ENCODE measurements around the gene ZNF669.

ZNF669 gene

DNA sequence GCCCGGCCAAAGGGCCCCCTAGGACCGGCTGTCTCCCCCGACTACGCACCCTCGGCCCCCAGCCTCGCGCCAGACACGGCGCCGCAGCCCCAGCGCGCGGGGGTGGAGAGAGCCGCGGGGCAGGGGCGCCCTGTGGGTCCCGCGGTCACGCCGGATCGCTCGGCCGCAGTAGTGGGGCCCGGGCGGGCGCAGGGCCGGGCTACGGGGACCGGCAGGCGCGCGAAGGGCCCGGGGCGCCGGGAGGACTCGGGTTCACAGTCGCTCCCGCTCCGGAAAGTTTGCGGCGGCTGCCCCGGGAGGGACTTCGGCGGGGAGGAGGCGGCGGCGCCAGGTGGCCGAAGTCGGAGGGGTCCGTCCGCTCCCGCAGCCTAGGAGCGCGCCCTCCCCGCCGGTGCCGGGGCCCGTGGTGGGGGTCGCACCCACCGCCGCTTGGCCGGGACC, 7.1 kb upstream of the ZNF669 start:
- Histone ChIP-seq H3K27me3 (ENCODE audit: insufficient read depth, low read length) (no peaks in the 10 kb centered on the region), H3K36me3 (ENCODE audit: insufficient read depth, low read length) (no peaks in the 10 kb centered on the region), H3K4me3 (ENCODE audit: low read depth, low read length) (peak overlapping the region; percentile 92), H3K79me2 (ENCODE audit: control insufficient read depth, insufficient read depth, low read length, unreplicated experiment) (peaks cover 2% of the 10 kb centered on the region), H3K27ac (ENCODE audit: low read depth, low read length) (no peak overlapping the region), H3K4me1 (ENCODE audit: control insufficient read depth, insufficient read depth, low read length, unreplicated experiment) (no peaks in the 10 kb centered on the region), H2AFZ (ENCODE audit: low read length, unreplicated experiment) (peak overlapping the region; percentile 97)

DNA sequence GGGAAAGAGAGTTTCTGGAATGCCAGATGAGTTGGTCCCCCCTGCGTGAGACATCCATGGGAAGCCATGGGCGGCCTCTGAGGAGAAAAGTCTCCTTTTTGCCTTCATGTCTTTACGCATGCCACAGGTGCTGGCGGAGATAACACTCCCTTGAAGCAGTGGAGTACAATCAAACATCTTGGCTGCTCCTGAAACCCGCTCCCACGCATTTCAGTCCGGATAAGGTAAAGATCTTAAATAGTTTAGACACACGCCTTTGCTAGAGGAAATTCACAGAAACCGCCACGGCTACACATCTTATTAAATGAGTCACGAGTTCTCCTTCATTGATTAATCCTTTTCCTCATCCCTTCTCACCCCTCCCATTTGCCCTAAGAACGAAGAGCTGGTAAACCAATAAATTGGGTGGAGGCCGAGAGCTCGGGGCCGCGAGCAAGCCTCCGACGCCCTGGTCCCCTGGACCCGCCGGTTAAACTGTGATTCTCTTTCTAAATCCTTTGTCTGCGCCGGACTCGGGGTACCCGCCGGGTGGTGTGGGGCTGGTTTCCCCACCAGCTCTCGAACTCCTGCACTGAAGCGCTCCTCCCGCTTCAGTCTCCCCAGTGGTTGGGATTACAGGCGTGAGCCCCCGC, 6.6 kb upstream of the ZNF669 start:
- Histone ChIP-seq H3K4me3 (ENCODE audit: low read depth, low read length) (peak overlapping the region; percentile 92), H3K27ac (ENCODE audit: low read depth, low read length) (no peak overlapping the region), H3K36me3 (ENCODE audit: insufficient read depth, low read length) (no peaks in the 10 kb centered on the region), H2AFZ (ENCODE audit: low read length, unreplicated experiment) (peak overlapping the region; percentile 97), H3K4me1 (ENCODE audit: control insufficient read depth, insufficient read depth, low read length, unreplicated experiment) (no peaks in the 10 kb centered on the region), H3K27me3 (ENCODE audit: insufficient read depth, low read length) (no peaks in the 10 kb centered on the region), H3K79me2 (ENCODE audit: control insufficient read depth, insufficient read depth, low read length, unreplicated experiment) (peaks cover 2% of the 10 kb centered on the region)

GRCh38 chr1:247107694-247108093, 3.5 kb upstream of the ZNF669 start:
- H3K36me3 ChIP-seq (ENCODE audit: insufficient read depth, low read length) = no peaks in the 10 kb centered on the region
- H3K4me1 ChIP-seq (ENCODE audit: control insufficient read depth, insufficient read depth, low read length, unreplicated experiment) = peaks cover 7% of the 10 kb centered on the region
- H3K27ac ChIP-seq (ENCODE audit: low read depth, low read length) = no peak overlapping the region
- H3K27me3 ChIP-seq (ENCODE audit: insufficient read depth, low read length) = no peaks in the 10 kb centered on the region
- peaks cover 12% of the 10 kb centered on the region for H3K79me2 ChIP-seq (ENCODE audit: control insufficient read depth, insufficient read depth, low read length, unreplicated experiment)
- no peak overlapping the region for H3K4me3 ChIP-seq (ENCODE audit: low read depth, low read length)
- no peak overlapping the region for H2AFZ ChIP-seq (ENCODE audit: low read length, unreplicated experiment)

- Histone ChIP-seq H3K36me3 (ENCODE audit: insufficient read depth, low read length) (peaks cover 14% of the 10 kb centered on the region), H3K27ac (ENCODE audit: low read depth, low read length) (no peak overlapping the region), H2AFZ (ENCODE audit: low read length, unreplicated experiment) (no peak overlapping the region), H3K79me2 (ENCODE audit: control insufficient read depth, insufficient read depth, low read length, unreplicated experiment) (peaks cover 29% of the 10 kb centered on the region), H3K4me3 (ENCODE audit: low read depth, low read length) (no peak overlapping the region), H3K4me1 (ENCODE audit: control insufficient read depth, insufficient read depth, low read length, unreplicated experiment) (peaks cover 13% of the 10 kb centered on the region), H3K27me3 (ENCODE audit: insufficient read depth, low read length) (no peaks in the 10 kb centered on the region)
These were observed 1.8 kb upstream of the ZNF669 start for GRCh38 chr1:247105966-247106365.

DNA sequence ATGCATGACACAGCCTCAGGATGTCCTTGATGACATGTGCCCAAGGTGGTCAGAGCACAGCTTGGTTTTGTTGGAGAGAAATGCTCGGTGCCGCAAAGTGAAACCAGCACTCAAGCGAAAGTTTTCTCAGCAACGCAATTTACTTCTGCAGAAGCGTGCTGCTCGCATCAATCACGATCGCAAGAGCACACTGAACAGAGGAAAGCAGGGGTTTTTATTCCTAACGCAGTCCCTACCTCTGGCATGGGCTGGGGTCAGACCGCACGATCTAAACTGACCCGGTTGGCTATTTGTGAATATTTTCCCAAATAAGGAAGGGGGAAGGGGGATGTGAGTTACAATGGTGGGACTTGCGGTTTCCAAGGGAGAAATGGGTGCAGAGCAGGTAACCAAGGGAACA, 809 bp upstream of the ZNF669 start:
- no peak overlapping the region for H2AFZ ChIP-seq (ENCODE audit: low read length, unreplicated experiment)
- H3K27me3 ChIP-seq (ENCODE audit: insufficient read depth, low read length) = no peaks in the 10 kb centered on the region
- no peak overlapping the region for H3K27ac ChIP-seq (ENCODE audit: low read depth, low read length)
- H3K79me2 ChIP-seq (ENCODE audit: control insufficient read depth, insufficient read depth, low read length, unreplicated experiment) = peaks cover 33% of the 10 kb centered on the region
- peak overlapping the region; percentile 93 for H3K4me3 ChIP-seq (ENCODE audit: low read depth, low read length)
- peaks cover 23% of the 10 kb centered on the region for H3K36me3 ChIP-seq (ENCODE audit: insufficient read depth, low read length)
- H3K4me1 ChIP-seq (ENCODE audit: control insufficient read depth, insufficient read depth, low read length, unreplicated experiment) = peaks cover 13% of the 10 kb centered on the region

GRCh38 chr1:247102381-247102780, 1.8 kb downstream of the ZNF669 start:
- peak overlapping the region; percentile 93 for H3K4me3 ChIP-seq (ENCODE audit: low read depth, low read length)
- peaks cover 37% of the 10 kb centered on the region for H3K36me3 ChIP-seq (ENCODE audit: insufficient read depth, low read length)
- H3K27ac ChIP-seq (ENCODE audit: low read depth, low read length) = peak overlapping the region; percentile 28
- H3K27me3 ChIP-seq (ENCODE audit: insufficient read depth, low read length) = no peaks in the 10 kb centered on the region
- peaks cover 33% of the 10 kb centered on the region for H3K79me2 ChIP-seq (ENCODE audit: control insufficient read depth, insufficient read depth, low read length, unreplicated experiment)
- H2AFZ ChIP-seq (ENCODE audit: low read length, unreplicated experiment) = no peak overlapping the region
- H3K4me1 ChIP-seq (ENCODE audit: control insufficient read depth, insufficient read depth, low read length, unreplicated experiment) = peaks cover 13% of the 10 kb centered on the region

DNA sequence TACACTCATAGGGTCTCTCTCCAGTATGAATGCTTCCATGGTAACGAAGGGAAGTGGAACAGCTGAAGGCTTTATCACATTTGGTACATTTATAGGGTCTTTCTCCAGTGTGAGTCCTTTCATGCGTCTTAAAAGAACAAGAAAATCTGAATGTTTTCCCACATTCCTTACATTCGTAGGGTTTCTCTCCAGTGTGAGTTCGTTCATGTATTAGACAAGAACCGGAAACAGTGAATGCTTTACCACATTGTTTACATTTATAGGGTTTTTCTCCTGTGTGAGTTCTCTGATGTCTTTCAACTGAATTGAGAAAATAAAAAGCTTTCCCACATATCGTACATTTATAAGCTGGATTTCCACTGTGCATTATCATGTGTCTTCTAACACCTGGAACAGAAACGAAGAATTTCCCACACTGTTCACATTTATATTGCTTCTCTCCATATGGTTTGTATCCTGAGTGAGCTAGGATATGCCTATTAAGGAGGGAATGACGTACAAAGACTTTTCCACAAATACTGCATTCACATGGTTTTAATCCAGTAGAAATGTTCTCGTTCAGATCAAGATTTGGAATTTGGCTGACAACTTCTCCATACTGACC, 3.4 kb downstream of the ZNF669 start:
- peaks cover 33% of the 10 kb centered on the region for H3K79me2 ChIP-seq (ENCODE audit: control insufficient read depth, insufficient read depth, low read length, unreplicated experiment)

DNA sequence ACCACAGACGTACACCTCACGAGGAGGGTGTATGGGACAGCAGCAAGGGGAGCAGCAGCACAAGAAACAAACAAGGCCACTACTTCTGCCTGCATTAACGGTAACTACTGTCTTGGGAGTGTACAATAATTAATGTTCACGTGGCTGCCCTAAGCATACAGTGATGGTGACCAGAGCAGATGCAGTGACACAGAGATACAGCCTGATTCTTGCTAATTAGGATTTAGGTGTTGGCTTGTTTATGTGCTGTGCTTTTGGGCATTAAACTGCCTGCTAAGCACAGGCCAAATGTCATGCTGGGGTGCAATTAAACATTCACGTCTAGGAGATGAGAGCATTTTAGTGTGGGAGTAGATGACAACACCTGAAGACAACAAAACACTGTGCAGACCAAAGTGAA, 7.2 kb downstream of the ZNF669 start:
- Histone ChIP-seq H3K36me3 (ENCODE audit: insufficient read depth, low read length) (peaks cover 38% of the 10 kb centered on the region), H3K4me3 (ENCODE audit: low read depth, low read length) (no peak overlapping the region), H3K79me2 (ENCODE audit: control insufficient read depth, insufficient read depth, low read length, unreplicated experiment) (peaks cover 16% of the 10 kb centered on the region)

More for the DNA sequence above, 3.4 kb downstream of the ZNF669 start:
- Histone ChIP-seq H3K4me3 (ENCODE audit: low read depth, low read length) (no peak overlapping the region), H3K4me1 (ENCODE audit: control insufficient read depth, insufficient read depth, low read length, unreplicated experiment) (peaks cover 13% of the 10 kb centered on the region), H3K36me3 (ENCODE audit: insufficient read depth, low read length) (peaks cover 42% of the 10 kb centered on the region), H3K27ac (ENCODE audit: low read depth, low read length) (no peak overlapping the region), H3K27me3 (ENCODE audit: insufficient read depth, low read length) (no peaks in the 10 kb centered on the region), H2AFZ (ENCODE audit: low read length, unreplicated experiment) (no peak overlapping the region)

DNA sequence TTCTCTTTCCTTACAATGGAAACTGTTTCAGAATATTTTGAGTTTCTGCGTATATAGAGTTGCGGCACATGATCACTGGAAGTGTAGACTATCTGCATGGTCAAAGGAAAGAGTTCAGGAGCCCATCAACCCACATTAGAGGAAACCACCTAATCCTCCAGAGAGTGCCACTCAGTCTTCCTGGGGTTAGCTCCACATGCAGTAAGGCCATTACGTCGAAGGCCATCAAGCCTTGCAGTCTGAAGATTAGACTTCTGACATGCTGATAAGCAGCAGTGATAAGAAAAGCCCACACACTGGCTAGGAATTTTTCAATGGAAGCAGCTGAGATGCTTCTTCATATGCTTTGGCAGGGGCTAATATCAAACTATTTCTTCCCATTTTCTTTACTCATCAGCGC, 7.6 kb downstream of the ZNF669 start:
- Histone ChIP-seq H3K4me1 (ENCODE audit: control insufficient read depth, insufficient read depth, low read length, unreplicated experiment) (no peaks in the 10 kb centered on the region), H3K79me2 (ENCODE audit: control insufficient read depth, insufficient read depth, low read length, unreplicated experiment) (peaks cover 12% of the 10 kb centered on the region), H3K36me3 (ENCODE audit: insufficient read depth, low read length) (peaks cover 34% of the 10 kb centered on the region), H3K27me3 (ENCODE audit: insufficient read depth, low read length) (no peaks in the 10 kb centered on the region), H2AFZ (ENCODE audit: low read length, unreplicated experiment) (no peak overlapping the region), H3K4me3 (ENCODE audit: low read depth, low read length) (no peak overlapping the region), H3K27ac (ENCODE audit: low read depth, low read length) (no peak overlapping the region)

More for the DNA sequence above, 7.2 kb downstream of the ZNF669 start:
- Histone ChIP-seq H2AFZ (ENCODE audit: low read length, unreplicated experiment) (no peak overlapping the region), H3K27ac (ENCODE audit: low read depth, low read length) (no peak overlapping the region), H3K27me3 (ENCODE audit: insufficient read depth, low read length) (no peaks in the 10 kb centered on the region), H3K4me1 (ENCODE audit: control insufficient read depth, insufficient read depth, low read length, unreplicated experiment) (peaks cover 2% of the 10 kb centered on the region)

DNA sequence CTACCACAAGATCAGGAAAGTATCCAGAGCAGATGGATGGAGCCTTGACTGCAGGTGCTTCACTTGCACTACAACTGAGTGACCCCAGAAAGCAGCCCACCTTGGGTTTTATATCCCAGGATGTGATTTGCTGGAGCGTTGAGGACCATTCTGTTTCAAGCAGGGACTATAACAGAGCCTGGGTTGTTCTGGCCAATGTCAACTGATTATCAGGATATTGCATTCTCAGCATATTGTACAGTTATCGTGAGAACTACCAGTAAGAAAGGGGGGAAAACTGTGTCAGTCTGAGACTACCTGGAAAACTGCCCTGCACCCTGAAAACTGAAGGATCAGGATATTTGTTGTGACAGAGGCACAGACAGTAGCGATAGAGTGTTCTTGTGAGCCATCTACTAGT, 8.0 kb downstream of the ZNF669 start:
- no peak overlapping the region for H3K4me3 ChIP-seq (ENCODE audit: low read depth, low read length)
- H3K79me2 ChIP-seq (ENCODE audit: control insufficient read depth, insufficient read depth, low read length, unreplicated experiment) = peaks cover 8% of the 10 kb centered on the region
- H2AFZ ChIP-seq (ENCODE audit: low read length, unreplicated experiment) = no peak overlapping the region
- H3K27me3 ChIP-seq (ENCODE audit: insufficient read depth, low read length) = no peaks in the 10 kb centered on the region
- H3K4me1 ChIP-seq (ENCODE audit: control insufficient read depth, insufficient read depth, low read length, unreplicated experiment) = no peaks in the 10 kb centered on the region
- no peak overlapping the region for H3K27ac ChIP-seq (ENCODE audit: low read depth, low read length)
- peaks cover 30% of the 10 kb centered on the region for H3K36me3 ChIP-seq (ENCODE audit: insufficient read depth, low read length)

DNA sequence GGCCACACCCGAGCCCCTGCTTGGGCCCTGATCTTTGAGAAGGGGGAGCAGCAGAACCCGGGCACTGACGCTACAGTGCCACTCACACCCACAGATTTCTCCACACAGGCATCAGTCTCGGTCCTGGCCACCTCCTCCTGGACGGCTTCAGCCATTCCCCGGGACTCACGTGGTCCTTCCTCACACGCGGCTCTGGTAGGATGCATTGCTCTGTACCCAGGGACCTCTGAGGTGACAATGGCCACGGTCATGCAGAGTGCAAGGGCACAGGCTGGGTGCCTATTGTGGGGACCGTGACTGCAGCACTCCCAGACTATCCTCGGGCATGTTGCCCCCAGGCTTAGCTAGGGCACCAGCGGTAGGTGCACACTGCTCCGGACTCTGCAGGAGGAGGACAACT, 13.7 kb downstream of the ZNF669 start:
- H2AFZ ChIP-seq (ENCODE audit: low read length, unreplicated experiment) = no peak overlapping the region
- no peak overlapping the region for H3K27ac ChIP-seq (ENCODE audit: low read depth, low read length)
- no peaks in the 10 kb centered on the region for H3K4me1 ChIP-seq (ENCODE audit: control insufficient read depth, insufficient read depth, low read length, unreplicated experiment)
- H3K79me2 ChIP-seq (ENCODE audit: control insufficient read depth, insufficient read depth, low read length, unreplicated experiment) = no peaks in the 10 kb centered on the region
- H3K36me3 ChIP-seq (ENCODE audit: insufficient read depth, low read length) = no peaks in the 10 kb centered on the region
- no peaks in the 10 kb centered on the region for H3K27me3 ChIP-seq (ENCODE audit: insufficient read depth, low read length)
- H3K4me3 ChIP-seq (ENCODE audit: low read depth, low read length) = no peak overlapping the region
